ENCODE results near the gene DHRS12. TPM values are rescaled to one million over a fixed set of nuclear protein-coding genes. Genes with fewer than 3 reads are reported as not detected.

DHRS12 gene
- total and polyA plus RNA-seq, 2 experiments from 2014 or later, result 5.5 to 15.7 TPM

GRCh38 chr13:51782026-51782710 lies 21.8 kb downstream of the DHRS12 start:
- H3K9me3 ChIP-seq (ENCODE audit: low read depth), result no peaks in the 10 kb centered on the region
- DNase-seq (ENCODE audit: low read depth in 1 of 2, low spot score in 1 of 2), result no peak
- no peak overlapping the region for H3K27ac ChIP-seq
- H3K4me1 ChIP-seq (ENCODE audit: low read depth), result peaks cover 8% of the 10 kb centered on the region
- H3K36me3 ChIP-seq, result no peaks in the 10 kb centered on the region
- H3K27me3 ChIP-seq, result no peaks in the 10 kb centered on the region
- H3K4me3 ChIP-seq, result no peak overlapping the region
- no peak for TF ChIP-seq CTCF (IDR thresholded peaks at IDR 0.05; ENCODE audit: low read depth, low read length)

GRCh38 chr13:51781246-51782022 lies 22.5 kb downstream of the DHRS12 start:
- Histone ChIP-seq H3K9me3 (ENCODE audit: low read depth) (no peaks in the 10 kb centered on the region), H3K27me3 (no peaks in the 10 kb centered on the region), H3K4me3 (no peak overlapping the region), H3K36me3 (no peaks in the 10 kb centered on the region), H3K4me1 (ENCODE audit: low read depth) (peaks cover under 1% of the 10 kb centered on the region), H3K27ac (no peak overlapping the region)
- DNase-seq (ENCODE audit: low read depth in 1 of 2, low spot score in 1 of 2), result peak; percentile 34 to 58
- peak; percentile 41 for TF ChIP-seq CTCF (IDR thresholded peaks at IDR 0.05; ENCODE audit: low read depth, low read length)

GRCh38 chr13:51780099-51780498 lies 23.9 kb downstream of the DHRS12 start:
- H3K9me3 ChIP-seq (ENCODE audit: low read depth), result no peaks in the 10 kb centered on the region
- no peaks in the 10 kb centered on the region for H3K36me3 ChIP-seq
- H3K4me1 ChIP-seq (ENCODE audit: low read depth), result no peaks in the 10 kb centered on the region
- no peak overlapping the region for H3K27ac ChIP-seq
- no peak for TF ChIP-seq CTCF (IDR thresholded peaks at IDR 0.05; ENCODE audit: low read depth, low read length)
- no peaks in the 10 kb centered on the region for H3K27me3 ChIP-seq
- no peak overlapping the region for H3K4me3 ChIP-seq
- no peak for DNase-seq (ENCODE audit: low read depth in 1 of 2, low spot score in 1 of 2)

- Histone ChIP-seq H3K4me3 (no peak overlapping the region), H3K9me3 (ENCODE audit: low read depth) (no peaks in the 10 kb centered on the region), H3K27ac (no peak overlapping the region), H3K36me3 (no peaks in the 10 kb centered on the region), H3K27me3 (no peaks in the 10 kb centered on the region), H3K4me1 (ENCODE audit: low read depth) (no peaks in the 10 kb centered on the region)
- no peak for DNase-seq (ENCODE audit: low read depth in 1 of 2, low spot score in 1 of 2)
- no peak for TF ChIP-seq CTCF (IDR thresholded peaks at IDR 0.05; ENCODE audit: low read depth, low read length)
These were observed 25.6 kb downstream of the DHRS12 start for GRCh38 chr13:51778392-51778791.

- DNase-seq (ENCODE audit: low read depth in 1 of 2, low spot score in 1 of 2), result no peak
- Histone ChIP-seq H3K27ac (no peak overlapping the region), H3K27me3 (no peaks in the 10 kb centered on the region), H3K36me3 (no peaks in the 10 kb centered on the region), H3K4me1 (ENCODE audit: low read depth) (no peaks in the 10 kb centered on the region), H3K9me3 (ENCODE audit: low read depth) (no peaks in the 10 kb centered on the region), H3K4me3 (no peak overlapping the region)
- no peak for TF ChIP-seq CTCF (IDR thresholded peaks at IDR 0.05; ENCODE audit: low read depth, low read length)
These were observed 26.0 kb downstream of the DHRS12 start for GRCh38 chr13:51777921-51778320.
